ENCODE data around the gene VSTM4. TPM values are rescaled to one million over a fixed set of nuclear protein-coding genes. Genes with fewer than 3 reads are reported as not detected.

The VSTM4 gene
- total and polyA plus RNA-seq, 12 donors, result 15.1 to 136 (median 60.3) TPM

DNA sequence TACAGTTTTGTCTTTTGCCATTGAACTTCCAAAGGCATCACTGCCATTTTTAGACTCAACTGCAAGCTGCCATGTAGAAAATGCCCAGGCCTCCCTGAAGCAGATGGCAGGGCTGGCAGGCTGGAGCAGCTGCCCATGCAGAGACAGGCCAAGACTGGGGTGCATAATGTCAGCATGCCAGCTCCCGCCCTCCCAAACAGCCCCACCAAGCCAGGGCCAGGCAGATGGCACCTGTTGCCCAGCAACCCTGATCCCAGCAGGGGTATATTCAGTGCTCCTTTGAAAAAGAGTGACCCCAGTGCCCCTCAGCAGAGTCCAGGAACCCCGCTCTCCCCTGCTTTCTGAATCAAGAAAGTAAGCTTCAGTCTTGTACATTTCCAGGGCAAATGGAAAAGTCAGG lies 32.6 kb downstream of the VSTM4 start:
- intact Hi-C loops (cut with DNase I), result no loop called here
- peaks cover 59 to 67% of the 10 kb centered on the region in 2 donors for H3K4me1 ChIP-seq (replicated peaks in 1 of 2)
- no peak for TF ChIP-seq POLR2A (IDR thresholded peaks at IDR 0.05)
- 75 to 100% (median 91%) methylated on average over 1 to 2 of the region's 2 CpGs for WGBS, 4 donors
- H3K27ac ChIP-seq, result peak overlapping the region in 4 of 5 donors; percentile 59 to 83 (median 78)
- H3K27me3 ChIP-seq, result no peaks in the 10 kb centered on the region
- no peak for DNase-seq
- H3K4me3 ChIP-seq, result no peak overlapping the region
- no peaks in the 10 kb centered on the region for H3K36me3 ChIP-seq (replicated peaks in 1 of 2)
- H3K9me3 ChIP-seq (replicated peaks in 1 of 3), result no peaks in the 10 kb centered on the region

DNA sequence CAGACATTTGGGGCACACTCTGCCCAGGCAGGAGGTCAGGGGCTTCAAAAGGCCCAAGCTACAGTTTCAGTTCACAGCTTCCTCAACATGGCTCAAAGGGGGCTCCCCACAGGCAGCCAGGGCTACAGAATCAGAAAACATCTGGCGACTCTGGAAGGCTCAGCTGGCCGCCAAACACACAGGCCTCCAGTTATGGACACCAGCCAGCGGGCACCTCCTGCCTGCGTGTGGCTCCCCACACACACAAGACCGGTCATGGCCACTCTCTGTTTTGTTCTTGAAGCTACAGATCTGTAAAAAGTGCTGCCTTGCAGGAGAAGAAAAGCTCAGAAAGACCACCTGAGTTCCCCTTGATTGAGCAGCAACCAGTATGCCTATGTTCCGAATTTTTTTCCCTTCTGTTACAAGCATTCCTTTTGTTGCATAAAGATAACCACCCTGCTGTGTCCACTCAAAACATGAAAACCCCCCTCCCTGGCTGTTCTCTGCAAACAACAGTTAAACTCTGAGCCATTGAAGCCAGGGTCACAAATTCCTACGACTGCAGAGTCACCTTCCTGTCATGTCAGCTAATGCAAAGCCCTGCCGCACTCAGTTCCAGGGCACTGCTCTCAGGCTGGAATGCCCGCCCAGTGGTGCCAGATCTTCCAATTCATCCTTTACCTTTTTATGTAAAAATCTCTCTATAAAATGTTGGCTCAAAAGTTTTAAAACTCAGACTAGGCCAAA lies 33.6 kb downstream of the VSTM4 start:
- peak; percentile 64 to 85 (median 80) for DNase-seq
- peak overlapping the region; percentile 15 to 83 (median 74) for H3K27ac ChIP-seq
- peaks cover 70 to 78% of the 10 kb centered on the region in 2 donors for H3K4me1 ChIP-seq (replicated peaks in 1 of 2)
- intact Hi-C loops (cut with DNase I), result no loop called here
- TF ChIP-seq, protein P1, sequence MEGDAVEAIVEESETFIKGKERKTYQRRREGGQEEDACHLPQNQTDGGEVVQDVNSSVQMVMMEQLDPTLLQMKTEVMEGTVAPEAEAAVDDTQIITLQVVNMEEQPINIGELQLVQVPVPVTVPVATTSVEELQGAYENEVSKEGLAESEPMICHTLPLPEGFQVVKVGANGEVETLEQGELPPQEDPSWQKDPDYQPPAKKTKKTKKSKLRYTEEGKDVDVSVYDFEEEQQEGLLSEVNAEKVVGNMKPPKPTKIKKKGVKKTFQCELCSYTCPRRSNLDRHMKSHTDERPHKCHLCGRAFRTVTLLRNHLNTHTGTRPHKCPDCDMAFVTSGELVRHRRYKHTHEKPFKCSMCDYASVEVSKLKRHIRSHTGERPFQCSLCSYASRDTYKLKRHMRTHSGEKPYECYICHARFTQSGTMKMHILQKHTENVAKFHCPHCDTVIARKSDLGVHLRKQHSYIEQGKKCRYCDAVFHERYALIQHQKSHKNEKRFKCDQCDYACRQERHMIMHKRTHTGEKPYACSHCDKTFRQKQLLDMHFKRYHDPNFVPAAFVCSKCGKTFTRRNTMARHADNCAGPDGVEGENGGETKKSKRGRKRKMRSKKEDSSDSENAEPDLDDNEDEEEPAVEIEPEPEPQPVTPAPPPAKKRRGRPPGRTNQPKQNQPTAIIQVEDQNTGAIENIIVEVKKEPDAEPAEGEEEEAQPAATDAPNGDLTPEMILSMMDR (IDR thresholded peaks at IDR 0.05), result no peak
- peak in 1 of 2 donors; percentile 18 for TF ChIP-seq POLR2A (IDR thresholded peaks at IDR 0.05)
- H3K9me3 ChIP-seq (replicated peaks in 1 of 3), result no peaks in the 10 kb centered on the region
- H3K4me3 ChIP-seq, result no peak overlapping the region
- H3K27me3 ChIP-seq, result no peaks in the 10 kb centered on the region
- H3K36me3 ChIP-seq (replicated peaks in 1 of 2), result no peaks in the 10 kb centered on the region
- 37 to 40% (median 38%) methylated on average over 7 to 9 of the region's 9 CpGs for WGBS, 4 donors

DNA sequence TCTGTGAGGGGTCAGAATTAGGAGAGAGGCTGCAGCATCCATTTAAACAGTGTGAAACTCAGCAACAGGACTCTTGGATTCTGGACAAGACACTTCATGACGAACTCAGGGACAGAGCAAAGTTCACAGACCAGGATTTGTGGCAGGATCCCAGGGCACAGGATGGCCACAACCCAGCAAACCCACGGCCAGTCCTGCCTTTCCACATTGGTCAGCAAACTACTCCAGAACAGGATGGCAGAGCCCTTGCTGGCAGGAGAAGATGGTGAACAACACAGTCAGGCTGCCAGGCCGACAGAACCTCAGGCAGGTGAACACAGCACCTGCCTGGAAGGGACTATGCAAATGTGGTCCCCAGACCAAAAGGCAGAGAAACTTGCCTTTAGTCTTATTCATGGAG lies 34.4 kb downstream of the VSTM4 start:
- Histone ChIP-seq H3K27ac (peak overlapping the region; percentile 15 to 83 (median 74)), H3K36me3 (replicated peaks in 1 of 2) (no peaks in the 10 kb centered on the region), H3K9me3 (replicated peaks in 1 of 3) (no peaks in the 10 kb centered on the region), H3K4me3 (no peak overlapping the region), H3K27me3 (no peaks in the 10 kb centered on the region), H3K4me1 (replicated peaks in 1 of 2) (peaks cover 76 to 84% of the 10 kb centered on the region in 2 donors)
- 29 to 44% (median 37%) methylated on average over 3 of the region's 3 CpGs for WGBS, 4 donors
- TF ChIP-seq, protein P1 (IDR thresholded peaks at IDR 0.05), result no peak
- intact Hi-C loops (cut with DNase I), result no loop called here
- peak in 3 of 7 donors; percentile 45 to 61 (median 59) for DNase-seq

DNA sequence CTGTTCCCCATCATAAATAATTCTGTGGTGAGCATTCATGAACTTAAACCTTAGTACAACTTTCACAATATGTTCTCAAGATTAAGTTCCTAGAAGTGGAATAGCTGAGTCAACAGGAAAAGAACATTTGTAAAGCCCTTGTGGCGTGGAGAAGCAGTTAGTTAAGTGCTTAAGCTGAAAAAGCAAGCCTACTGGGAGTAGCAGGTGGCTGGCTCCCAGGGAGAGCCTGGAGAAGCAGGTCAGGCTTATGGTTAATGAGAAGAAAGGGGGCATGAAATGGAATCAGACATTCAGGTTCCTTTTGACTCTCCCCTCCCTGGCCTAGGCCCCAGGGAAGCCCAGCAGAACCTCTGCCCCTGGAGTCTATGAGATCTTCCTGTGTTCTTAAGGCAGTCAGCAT lies 35.3 kb downstream of the VSTM4 start:
- H3K4me1 ChIP-seq (replicated peaks in 1 of 2), result peaks cover 76 to 84% of the 10 kb centered on the region in 2 donors
- DNase-seq, result peak in 4 of 7 donors; percentile 46 to 52 (median 51)
- no peaks in the 10 kb centered on the region for H3K27me3 ChIP-seq
- no peaks in the 10 kb centered on the region for H3K36me3 ChIP-seq (replicated peaks in 1 of 2)
- peak overlapping the region; percentile 19 to 83 (median 74) for H3K27ac ChIP-seq
- WGBS, 4 donors, result 6 to 14% (median 6%) methylated on average over 1 of the region's 1 CpG
- intact Hi-C loops (cut with DNase I), result no loop called here
- H3K9me3 ChIP-seq (replicated peaks in 1 of 3), result no peaks in the 10 kb centered on the region
- TF ChIP-seq, protein P1 (IDR thresholded peaks at IDR 0.05), result peak in 2 of 6 experiments; percentile 4 to 13
- TF ChIP-seq POLR2A (IDR thresholded peaks at IDR 0.05), result no peak
- H3K4me3 ChIP-seq, result no peak overlapping the region

DNA sequence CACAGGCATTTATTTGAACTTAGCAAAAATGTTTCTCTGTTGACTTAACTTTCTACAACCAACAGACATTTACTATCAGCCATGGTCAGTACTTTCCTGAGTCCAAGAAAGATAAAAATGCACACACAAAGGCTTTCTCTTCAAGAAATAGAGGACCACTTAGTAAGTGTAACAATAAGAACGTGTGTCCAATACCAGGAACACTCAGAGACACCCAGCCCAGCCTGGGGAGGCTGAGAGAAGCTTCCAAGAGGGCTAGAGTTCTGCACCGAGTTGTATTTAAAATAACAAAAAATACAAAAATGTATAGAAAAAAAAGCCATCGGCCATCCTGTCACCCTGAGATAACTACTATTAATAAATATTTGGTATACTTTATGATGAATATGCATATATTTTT lies 35.8 kb downstream of the VSTM4 start:
- Histone ChIP-seq H3K4me1 (replicated peaks in 1 of 2) (peaks cover 76 to 84% of the 10 kb centered on the region in 2 donors), H3K27ac (peak overlapping the region; percentile 19 to 83 (median 68)), H3K9me3 (replicated peaks in 1 of 3) (no peaks in the 10 kb centered on the region), H3K27me3 (no peaks in the 10 kb centered on the region), H3K36me3 (replicated peaks in 1 of 2) (no peaks in the 10 kb centered on the region), H3K4me3 (no peak overlapping the region)
- 43 to 62% (median 56%) methylated on average over 3 of the region's 3 CpGs for WGBS, 4 donors
- intact Hi-C loops (cut with DNase I), result no loop called here
- TF ChIP-seq POLR2A (IDR thresholded peaks at IDR 0.05), result no peak
- DNase-seq, result no peak

All from adrenal gland (tissue), 12 donors.